Measurements from ENCODE around the gene TXNRD2.

Gene TXNRD2

DNA sequence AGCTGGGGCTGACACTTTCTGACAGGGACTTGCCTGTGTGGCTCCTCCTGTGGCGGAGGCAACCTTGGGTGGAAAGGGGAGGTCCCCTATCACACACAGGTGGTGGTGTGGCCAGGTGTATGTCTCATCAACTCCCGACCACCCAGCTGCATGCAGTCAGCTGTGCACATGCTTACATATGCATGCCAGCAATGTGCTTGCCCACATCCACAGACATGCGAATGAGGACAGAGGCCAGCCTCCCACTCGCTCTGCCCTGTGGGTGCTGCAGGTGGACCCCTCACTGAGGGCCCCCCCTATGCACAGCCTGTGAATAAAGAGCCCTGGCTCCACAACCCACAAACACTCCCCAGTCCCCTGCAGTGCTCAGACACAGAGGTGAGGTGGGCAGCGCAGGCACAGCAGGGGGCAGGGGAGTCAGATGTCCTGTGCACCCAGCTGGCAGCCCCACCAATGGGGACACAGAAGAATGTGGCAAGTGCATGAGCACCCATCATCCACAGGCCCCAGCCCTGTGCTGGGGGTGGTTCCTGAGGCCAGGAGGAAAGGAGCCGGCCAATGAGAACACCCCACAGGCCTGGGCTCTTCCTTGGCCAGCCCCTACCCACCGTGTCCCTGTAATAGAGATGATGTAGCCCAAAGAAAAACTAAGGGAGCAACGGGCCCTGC is 96.4 kb downstream of the TXNRD2 start:
- H3K4me1 ChIP-seq (ENCODE audit: control insufficient read depth, insufficient read depth, low read length) = 0 out of 2 replicates have a peak, but pooled peaks cover 8% of the 10 kb centered on the region
- no peak overlapping the region for H3K9ac ChIP-seq (ENCODE audit: low read depth, low read length)
- H3K27ac ChIP-seq (ENCODE audit: low read depth, low read length) = no peak overlapping the region
- H3K36me3 ChIP-seq (ENCODE audit: control insufficient read depth, insufficient read depth, low read length) = peaks cover 2% of the 10 kb centered on the region; the same call in 1 of the 2 replicates
- H3K27me3 ChIP-seq (ENCODE audit: control insufficient read depth, insufficient read depth, low read length) = no peaks in the 10 kb centered on the region
- H3K9me3 ChIP-seq (ENCODE audit: control insufficient read depth, insufficient read depth, low read length) = no peaks in the 10 kb centered on the region
- no peak overlapping the region for H3K4me3 ChIP-seq (ENCODE audit: low read depth, low read length)

DNA sequence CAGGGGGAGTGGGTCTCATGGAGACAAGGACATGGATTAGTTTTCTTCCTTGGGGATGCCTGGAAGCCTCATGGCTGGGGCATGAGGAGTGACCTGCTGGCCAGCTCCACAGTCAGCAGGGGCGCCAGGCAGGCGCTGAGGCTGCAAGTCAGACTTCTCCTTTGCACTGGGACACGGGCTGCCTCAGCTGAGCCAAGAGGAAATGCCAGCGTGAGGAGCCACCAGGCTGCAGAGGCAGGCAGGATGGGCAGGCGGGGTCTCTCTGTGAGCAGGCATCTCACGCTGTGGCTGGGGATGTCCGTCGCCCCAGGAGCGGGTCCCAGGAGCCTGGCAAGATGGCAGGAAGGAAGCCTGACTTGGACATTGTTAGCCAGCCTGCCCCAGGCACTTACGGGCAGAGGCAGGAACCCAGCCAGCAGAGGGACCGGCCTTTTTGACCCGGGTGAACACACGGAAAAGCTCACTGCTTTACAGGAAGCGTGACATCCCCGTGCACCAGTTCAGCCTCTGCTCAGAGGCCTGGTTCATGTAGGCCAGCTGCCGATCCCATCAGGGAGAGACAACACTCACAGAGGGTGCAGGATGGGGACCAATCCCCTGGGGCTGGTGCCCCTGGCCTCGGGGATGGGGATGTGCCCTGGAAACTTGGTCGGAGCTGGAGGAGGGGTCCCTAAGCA is 97.1 kb downstream of the TXNRD2 start:
- Histone ChIP-seq H3K4me1 (ENCODE audit: control insufficient read depth, insufficient read depth, low read length) (0 out of 2 replicates have a peak, but pooled peaks cover 8% of the 10 kb centered on the region), H3K9ac (ENCODE audit: low read depth, low read length) (no peak overlapping the region)

DNA sequence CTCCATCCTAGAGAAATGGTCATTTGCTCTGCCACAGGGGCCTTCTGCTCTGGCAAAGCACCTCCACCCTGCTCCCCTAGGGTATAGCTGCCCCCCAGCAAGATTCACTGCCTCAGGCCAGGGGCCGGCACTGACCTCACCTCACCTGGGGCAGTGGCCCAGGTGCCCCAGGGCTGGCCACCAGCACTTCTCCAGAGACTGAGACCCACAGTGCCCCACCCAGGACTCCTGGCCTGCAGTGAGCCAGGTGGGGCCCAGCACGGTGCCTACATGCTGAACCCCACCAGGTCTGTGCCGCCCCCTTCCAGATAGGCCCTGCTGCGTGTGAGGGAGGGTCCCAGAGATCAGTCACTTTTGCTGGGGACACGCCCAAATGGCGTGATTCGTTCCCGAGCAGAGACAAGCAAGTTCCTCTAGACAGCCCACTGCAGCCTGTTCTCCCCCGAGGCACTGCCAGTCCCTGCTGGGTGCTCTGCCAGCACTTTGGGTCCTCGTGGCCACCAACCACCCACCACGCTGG is 97.7 kb downstream of the TXNRD2 start:
- H3K4me3 ChIP-seq (ENCODE audit: low read depth, low read length) = no peak overlapping the region
- no peaks in the 10 kb centered on the region for H3K9me3 ChIP-seq (ENCODE audit: control insufficient read depth, insufficient read depth, low read length)
- no peaks in the 10 kb centered on the region for H3K36me3 ChIP-seq (ENCODE audit: control insufficient read depth, insufficient read depth, low read length)
- no peak overlapping the region for H3K9ac ChIP-seq (ENCODE audit: low read depth, low read length)
- no peaks in the 10 kb centered on the region for H3K27me3 ChIP-seq (ENCODE audit: control insufficient read depth, insufficient read depth, low read length)
- H3K4me1 ChIP-seq (ENCODE audit: control insufficient read depth, insufficient read depth, low read length) = 0 out of 2 replicates have a peak, but pooled peaks cover 8% of the 10 kb centered on the region
- H3K27ac ChIP-seq (ENCODE audit: low read depth, low read length) = no peak overlapping the region

More for the DNA sequence above, 97.1 kb downstream of the TXNRD2 start:
- Histone ChIP-seq H3K9me3 (ENCODE audit: control insufficient read depth, insufficient read depth, low read length) (no peaks in the 10 kb centered on the region), H3K27ac (ENCODE audit: low read depth, low read length) (no peak overlapping the region), H3K4me3 (ENCODE audit: low read depth, low read length) (no peak overlapping the region), H3K27me3 (ENCODE audit: control insufficient read depth, insufficient read depth, low read length) (no peaks in the 10 kb centered on the region), H3K36me3 (ENCODE audit: control insufficient read depth, insufficient read depth, low read length) (no peaks in the 10 kb centered on the region)

DNA sequence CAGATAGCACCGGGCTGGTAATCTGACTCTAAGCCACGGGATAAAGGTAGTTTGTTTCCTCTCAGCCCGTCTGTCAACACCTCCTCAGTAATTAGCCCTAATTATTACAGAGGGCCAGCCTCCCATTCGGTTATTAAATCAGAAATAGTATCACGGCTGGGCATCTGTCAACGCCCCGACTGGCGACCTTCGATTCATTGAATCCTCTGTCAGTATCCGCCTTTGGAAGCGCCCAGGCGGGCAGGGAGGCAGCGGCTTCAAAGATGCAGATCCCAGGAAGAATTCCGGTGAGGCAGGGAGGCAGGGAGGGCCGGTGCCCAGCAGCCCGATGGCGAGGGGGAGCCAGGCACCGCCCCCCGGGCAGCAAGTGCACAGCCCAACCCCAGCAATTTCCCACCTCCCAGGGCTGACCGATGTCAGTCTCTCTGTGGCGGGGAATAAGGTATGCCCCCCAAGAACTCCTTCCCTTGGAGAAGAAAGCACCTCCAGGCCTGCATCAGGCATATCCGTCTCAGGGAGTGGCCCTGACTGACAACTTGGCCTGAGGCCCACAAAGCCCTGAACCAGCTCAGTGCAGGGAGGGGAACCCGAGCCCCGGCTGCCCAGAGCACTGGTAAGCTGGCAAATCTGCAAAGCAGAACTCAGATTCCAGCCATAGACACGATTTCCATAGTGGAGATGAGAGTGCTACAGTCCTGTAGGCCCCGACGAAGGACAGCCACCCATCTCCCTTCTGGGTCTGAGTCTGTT is 98.3 kb downstream of the TXNRD2 start:
- no peak overlapping the region for H3K9ac ChIP-seq (ENCODE audit: low read depth, low read length)
- no peaks in the 10 kb centered on the region for H3K36me3 ChIP-seq (ENCODE audit: control insufficient read depth, insufficient read depth, low read length)
- H3K27ac ChIP-seq (ENCODE audit: low read depth, low read length) = no peak overlapping the region
- H3K9me3 ChIP-seq (ENCODE audit: control insufficient read depth, insufficient read depth, low read length) = no peaks in the 10 kb centered on the region
- H3K4me3 ChIP-seq (ENCODE audit: low read depth, low read length) = no peak overlapping the region
- H3K4me1 ChIP-seq (ENCODE audit: control insufficient read depth, insufficient read depth, low read length) = 0 out of 2 replicates have a peak, but pooled peaks cover 8% of the 10 kb centered on the region
- no peaks in the 10 kb centered on the region for H3K27me3 ChIP-seq (ENCODE audit: control insufficient read depth, insufficient read depth, low read length)

DNA sequence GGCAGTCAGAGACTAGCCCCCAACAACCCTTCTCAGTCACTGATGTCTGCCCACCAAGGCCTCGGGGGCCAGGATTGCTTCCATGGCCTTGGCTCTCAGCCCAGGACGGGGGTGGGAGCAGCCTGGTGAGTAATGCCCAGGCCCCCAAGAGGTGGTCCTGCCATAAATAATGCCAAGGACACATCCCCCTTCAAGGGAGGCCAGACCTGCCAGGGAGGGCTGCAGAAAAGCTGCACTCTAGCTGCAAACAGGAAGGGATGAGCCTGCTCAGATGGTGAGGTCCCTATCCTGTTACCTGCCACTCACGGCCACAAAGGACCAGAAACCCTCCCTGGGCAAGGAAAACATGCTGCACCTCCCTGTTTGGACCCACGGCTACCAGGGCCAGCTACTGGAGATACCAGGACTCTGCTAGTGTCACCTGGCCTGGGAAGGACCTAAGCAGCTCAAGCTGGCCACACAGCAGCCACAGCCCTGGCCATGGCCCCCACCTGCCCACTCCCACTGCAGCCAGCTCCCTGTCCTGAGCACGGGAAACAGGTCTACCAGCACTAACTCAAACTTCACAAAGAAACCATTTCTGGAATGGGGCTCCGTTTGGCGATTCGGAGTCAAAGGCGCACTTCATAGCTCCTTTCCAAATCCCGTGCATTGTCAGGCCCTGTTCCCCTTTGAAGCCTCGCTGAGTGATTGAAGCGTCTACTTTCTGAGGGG is 99.1 kb downstream of the TXNRD2 start:
- Histone ChIP-seq H3K9ac (ENCODE audit: low read depth, low read length) (no peak overlapping the region), H3K9me3 (ENCODE audit: control insufficient read depth, insufficient read depth, low read length) (no peaks in the 10 kb centered on the region), H3K27ac (ENCODE audit: low read depth, low read length) (no peak overlapping the region), H3K4me3 (ENCODE audit: low read depth, low read length) (no peak overlapping the region), H3K27me3 (ENCODE audit: control insufficient read depth, insufficient read depth, low read length) (no peaks in the 10 kb centered on the region), H3K36me3 (ENCODE audit: control insufficient read depth, insufficient read depth, low read length) (no peaks in the 10 kb centered on the region), H3K4me1 (ENCODE audit: control insufficient read depth, insufficient read depth, low read length) (0 out of 2 replicates have a peak, but pooled peaks cover 8% of the 10 kb centered on the region)

DNA sequence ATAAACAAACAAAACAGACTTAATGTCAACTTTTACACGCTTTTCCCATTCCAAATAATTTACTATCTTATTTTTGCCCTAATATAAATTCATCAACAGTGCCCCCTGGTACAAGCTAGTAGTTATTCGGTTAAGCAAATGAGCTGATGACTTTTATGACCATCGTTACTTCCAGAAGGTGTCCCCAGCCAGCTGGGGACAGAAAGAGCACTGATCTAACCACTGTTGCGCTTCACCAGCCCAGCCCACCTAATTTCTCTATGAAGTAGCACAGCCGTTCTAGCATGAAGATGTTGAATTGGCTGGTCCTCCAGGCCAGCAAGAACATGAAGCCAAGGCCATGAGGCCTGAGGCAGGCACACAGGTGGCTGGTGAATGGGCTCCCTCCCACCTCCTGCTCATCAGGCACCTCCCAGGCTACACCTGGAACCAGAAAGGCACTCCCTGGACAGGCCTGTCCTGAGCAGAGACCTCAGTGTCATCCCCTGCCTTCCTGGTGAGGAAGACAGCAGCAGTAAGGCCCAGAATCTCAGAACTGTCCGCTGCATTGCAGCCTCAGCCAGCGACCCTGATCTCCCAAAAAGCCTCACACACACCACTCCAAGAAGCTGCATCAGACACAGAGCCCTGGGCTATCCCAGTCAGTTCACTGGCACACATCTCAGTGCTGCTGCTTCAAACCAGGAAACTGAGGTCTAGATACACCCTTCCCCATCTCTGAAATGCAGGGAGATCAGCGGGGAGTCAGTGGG is 99.8 kb downstream of the TXNRD2 start:
- Histone ChIP-seq H3K9ac (ENCODE audit: low read depth, low read length) (no peak overlapping the region), H3K4me3 (ENCODE audit: low read depth, low read length) (no peak overlapping the region), H3K4me1 (ENCODE audit: control insufficient read depth, insufficient read depth, low read length) (0 out of 2 replicates have a peak, but pooled peaks cover 8% of the 10 kb centered on the region), H3K9me3 (ENCODE audit: control insufficient read depth, insufficient read depth, low read length) (no peaks in the 10 kb centered on the region), H3K27me3 (ENCODE audit: control insufficient read depth, insufficient read depth, low read length) (no peaks in the 10 kb centered on the region), H3K36me3 (ENCODE audit: control insufficient read depth, insufficient read depth, low read length) (no peaks in the 10 kb centered on the region), H3K27ac (ENCODE audit: low read depth, low read length) (no peak overlapping the region)

DNA sequence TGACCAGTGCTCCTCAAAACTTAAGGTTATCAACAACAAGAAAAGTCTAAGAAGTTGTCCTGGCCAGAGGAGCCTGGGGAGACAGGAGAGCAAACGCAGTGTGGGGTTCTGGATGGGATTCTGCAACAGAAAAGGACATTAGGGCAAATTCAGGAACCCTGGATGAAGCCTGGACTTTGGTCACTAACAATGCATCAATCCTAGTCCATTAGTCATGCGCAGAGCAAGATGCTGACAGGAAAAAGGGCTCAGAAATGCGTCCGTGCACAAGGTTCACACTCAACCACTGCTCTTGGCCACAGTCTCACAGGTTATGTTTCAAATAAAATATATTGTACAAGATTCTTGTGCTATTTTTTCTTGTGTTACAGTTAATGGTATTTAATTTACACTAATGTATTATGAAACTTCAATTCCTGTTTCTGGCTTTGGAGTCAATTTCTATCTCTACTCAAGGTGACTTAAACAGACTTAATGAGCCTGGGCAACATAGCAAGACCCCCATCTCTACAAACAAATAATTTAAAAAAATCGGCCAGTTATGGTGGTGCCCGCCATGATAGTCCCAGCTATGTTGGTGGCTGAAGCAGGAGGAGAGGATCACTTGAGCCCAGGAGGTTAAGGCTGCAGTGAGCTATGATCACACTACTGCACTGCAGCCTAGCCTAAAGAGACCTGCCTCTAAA is 100.5 kb downstream of the TXNRD2 start:
- Histone ChIP-seq H3K36me3 (ENCODE audit: control insufficient read depth, insufficient read depth, low read length) (no peaks in the 10 kb centered on the region), H3K4me3 (ENCODE audit: low read depth, low read length) (no peak overlapping the region), H3K27me3 (ENCODE audit: control insufficient read depth, insufficient read depth, low read length) (no peaks in the 10 kb centered on the region), H3K4me1 (ENCODE audit: control insufficient read depth, insufficient read depth, low read length) (0 out of 2 replicates have a peak, but pooled peaks cover 8% of the 10 kb centered on the region), H3K27ac (ENCODE audit: low read depth, low read length) (no peak overlapping the region), H3K9me3 (ENCODE audit: control insufficient read depth, insufficient read depth, low read length) (no peaks in the 10 kb centered on the region), H3K9ac (ENCODE audit: low read depth, low read length) (no peak overlapping the region)

DNA sequence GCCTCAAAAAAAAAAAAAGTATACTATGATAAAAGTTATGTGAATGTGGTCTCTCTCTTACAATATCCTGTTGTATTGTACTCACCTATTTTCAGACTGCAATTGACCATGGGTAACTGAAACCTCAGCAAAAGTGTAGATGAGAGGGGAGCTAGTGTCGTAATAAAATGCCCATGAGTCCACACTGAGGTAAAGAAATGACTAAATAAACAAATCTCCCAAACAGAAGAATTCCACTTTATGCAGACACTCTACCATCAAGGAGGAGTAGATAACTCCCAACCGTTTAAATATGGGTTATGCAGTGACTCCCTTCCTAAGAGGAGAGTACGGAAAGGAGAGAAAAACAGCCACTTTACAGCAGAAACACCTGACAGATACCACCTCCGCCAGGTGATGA is 101.6 kb downstream of the TXNRD2 start:
- H3K27me3 ChIP-seq (ENCODE audit: control insufficient read depth, insufficient read depth, low read length) = no peaks in the 10 kb centered on the region
- 0 out of 2 replicates have a peak, but pooled peaks cover 5% of the 10 kb centered on the region for H3K4me1 ChIP-seq (ENCODE audit: control insufficient read depth, insufficient read depth, low read length)
- no peaks in the 10 kb centered on the region for H3K36me3 ChIP-seq (ENCODE audit: control insufficient read depth, insufficient read depth, low read length)
- no peak overlapping the region for H3K4me3 ChIP-seq (ENCODE audit: low read depth, low read length)
- no peak overlapping the region for H3K27ac ChIP-seq (ENCODE audit: low read depth, low read length)
- H3K9ac ChIP-seq (ENCODE audit: low read depth, low read length) = no peak overlapping the region
- H3K9me3 ChIP-seq (ENCODE audit: control insufficient read depth, insufficient read depth, low read length) = no peaks in the 10 kb centered on the region

DNA sequence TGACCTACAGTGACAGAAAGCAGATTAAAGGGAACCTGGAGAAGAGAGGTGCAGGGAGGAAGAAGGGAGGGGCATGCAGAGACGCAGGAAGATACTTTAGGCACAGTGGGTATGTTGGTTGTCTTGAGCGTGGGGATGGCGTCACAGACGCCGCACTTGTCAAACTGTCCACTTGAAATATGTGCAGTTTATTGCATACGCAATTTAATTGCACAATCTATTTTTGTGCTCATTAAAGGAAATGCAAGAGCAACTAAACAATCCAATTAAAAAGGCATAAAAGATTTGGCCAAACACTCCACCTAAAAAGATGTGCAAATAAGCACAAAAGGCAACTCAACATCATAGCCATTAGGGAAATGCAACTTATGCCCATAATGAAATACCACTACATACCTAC is 103.7 kb downstream of the TXNRD2 start:
- Histone ChIP-seq H3K36me3 (ENCODE audit: control insufficient read depth, insufficient read depth, low read length) (no peaks in the 10 kb centered on the region), H3K9ac (ENCODE audit: low read depth, low read length) (no peak overlapping the region), H3K9me3 (ENCODE audit: control insufficient read depth, insufficient read depth, low read length) (no peaks in the 10 kb centered on the region), H3K4me3 (ENCODE audit: low read depth, low read length) (no peak overlapping the region), H3K27me3 (ENCODE audit: control insufficient read depth, insufficient read depth, low read length) (no peaks in the 10 kb centered on the region), H3K4me1 (ENCODE audit: control insufficient read depth, insufficient read depth, low read length) (0 out of 2 replicates have a peak, but pooled peaks cover 5% of the 10 kb centered on the region), H3K27ac (ENCODE audit: low read depth, low read length) (no peak overlapping the region)

Measured in HUES48 (cell line).